K562 (cell line): ENCODE measurements around the gene FAM110D. TPM values are rescaled to one million over a fixed set of nuclear protein-coding genes. Genes with fewer than 3 reads are reported as not detected.

ENCODE experiments used
- ETV5 ChIP-seq: sonication (generic); formaldehyde crosslinking; IDR thresholded peaks from 2 replicates; pipeline ENCODE4 v1.4.0; 2020; ENCODE audit warnings: low read depth, mild to moderate bottlenecking, missing genetic modification reagents
- FOXP1 ChIP-seq: sonication (generic); formaldehyde crosslinking; IDR thresholded peaks from 2 replicates; pipeline ENCODE4 v1.8.0; 2022; ENCODE audit warnings: mild to moderate bottlenecking, missing genetic modification reagents
- HNRNPL ChIP-seq: fragments of 200-400 bp; formaldehyde crosslinking; IDR thresholded peaks from 2 replicates; pipeline ENCODE4 v1.6.1; 2017; ENCODE audit warnings: low read depth, mild to moderate bottlenecking, low read length
- KDM4B ChIP-seq, 2 experiments: fragments of 450-650 bp in 1 of 2; sonication (generic) in 1 of 2; IDR thresholded peaks; 2 replicates each; pipeline ENCODE4 v1.6.1; 2016 to 2017; ENCODE audit warnings: borderline replicate concordance in 2 of 2, antibody characterized with exemption in 1 of 2, low read depth in 1 of 2, mild to moderate bottlenecking in 1 of 2
- NRF1 ChIP-seq, 2 experiments: fragments of 450-650 bp; IDR thresholded peaks in 1 of 2; conservative IDR thresholded peaks in 1 of 2; 2 replicates each; pipeline ENCODE4 v1.6.1; 2014; ENCODE audit warnings: mild to moderate bottlenecking in 2 of 2
- PRPF4 ChIP-seq: fragments of 200-400 bp; formaldehyde crosslinking; IDR thresholded peaks from one replicate; pipeline ENCODE4 v1.6.1; 2017; ENCODE audit warnings: low read length, low read depth, mild to moderate bottlenecking; ENCODE audit not compliant: insufficient read depth, poor library complexity, severe bottlenecking
- U2AF1 ChIP-seq: fragments of 200-400 bp; formaldehyde crosslinking; optimal IDR thresholded peaks from 2 replicates; pipeline ENCODE3; 2017; ENCODE audit warnings: mild to moderate bottlenecking, low read depth, low read length, moderate library complexity
- ZBTB7A ChIP-seq: IDR thresholded peaks from 2 replicates; pipeline ENCODE4 v1.6.1; 2011; ENCODE audit warnings: low read depth, mild to moderate bottlenecking, low read length, moderate library complexity, borderline replicate concordance; ENCODE audit not compliant: control insufficient read depth
- ZNF263 ChIP-seq: sonication (generic); formaldehyde crosslinking; IDR thresholded peaks from 2 replicates; pipeline ENCODE4 v1.8.0; 2022; ENCODE audit warnings: mild to moderate bottlenecking, missing genetic modification reagents, borderline replicate concordance
- polyA plus RNA-seq, 8 experiments: library from polyadenylated mRNA; depleted of rRNA in 4 of 8; stranded (reverse) in 5 of 8; unstranded in 3 of 8; fragments of >200 nt; fragmentation: Nextera tagmentation in 2 of 8; fragmentation: Illumina TruSeq in 1 of 8; extraction: Ambion mirVana in 2 of 8; extraction: Trizol in 1 of 8; gene quantifications; 2 replicates each; pipeline versions ENCODE4 v1.2.1 to v1.2.3, GENCODE V29; 2011 to 2014; ENCODE audit warnings: inconsistent platforms in 1 of 8, missing spikeins in 1 of 8
- total RNA-seq, 7 experiments: library from RNA; depleted of rRNA in 6 of 7; stranded (reverse); fragments of >200 nt in 6 of 7; fragmentation: Illumina TruSeq in 2 of 7; extraction: Trizol in 2 of 7; gene quantifications; 2 replicates each; pipeline versions ENCODE4 v1.2.1 to v1.2.3, GENCODE V29; 2011 to 2021; ENCODE audit warnings: low replicate concordance in 1 of 7
- TF ChIP-seq, protein P1 (sequence below): fragments of 200-800 bp; sonication (Bioruptor generic); IDR thresholded peaks from 2 replicates; pipeline ENCODE4 v1.6.1; 2017; ENCODE audit warnings: missing genetic modification characterization, missing compliant biosample characterization
- TF ChIP-seq, protein P2 (sequence below): sonication (generic); formaldehyde crosslinking; IDR thresholded peaks from 2 replicates; pipeline ENCODE4 v1.8.0; 2022; ENCODE audit warnings: mild to moderate bottlenecking, missing genetic modification reagents
- TF ChIP-seq, protein P3 (sequence below): fragments of 450-650 bp; IDR thresholded peaks from 2 replicates; pipeline ENCODE4 v1.6.1; 2016; ENCODE audit warnings: borderline replicate concordance
- TF ChIP-seq, protein P4 (sequence below): fragments of 450-650 bp; IDR thresholded peaks from 2 replicates; pipeline ENCODE4 v1.6.1; 2014; ENCODE audit warnings: low read depth, mild to moderate bottlenecking, moderate library complexity, borderline replicate concordance
- TF ChIP-seq, protein P5 (sequence below): sonication (generic); formaldehyde crosslinking; IDR thresholded peaks from 2 replicates; pipeline ENCODE4 v1.8.1; 2023; ENCODE audit warnings: mild to moderate bottlenecking, missing genetic modification reagents
- TF ChIP-seq, protein P6 (sequence below): fragments of 250-450 bp; sonication (Bioruptor Pico); IDR thresholded peaks from 2 replicates; pipeline ENCODE4 v1.4.0; 2020

The FAM110D gene
- total and polyA plus RNA-seq, 9 of the 15 experiments (the other 6 are each of a cell fraction or from before 2014, with no cell fraction given): 0.04 to 1.1 (median 0.33) TPM

DNA sequence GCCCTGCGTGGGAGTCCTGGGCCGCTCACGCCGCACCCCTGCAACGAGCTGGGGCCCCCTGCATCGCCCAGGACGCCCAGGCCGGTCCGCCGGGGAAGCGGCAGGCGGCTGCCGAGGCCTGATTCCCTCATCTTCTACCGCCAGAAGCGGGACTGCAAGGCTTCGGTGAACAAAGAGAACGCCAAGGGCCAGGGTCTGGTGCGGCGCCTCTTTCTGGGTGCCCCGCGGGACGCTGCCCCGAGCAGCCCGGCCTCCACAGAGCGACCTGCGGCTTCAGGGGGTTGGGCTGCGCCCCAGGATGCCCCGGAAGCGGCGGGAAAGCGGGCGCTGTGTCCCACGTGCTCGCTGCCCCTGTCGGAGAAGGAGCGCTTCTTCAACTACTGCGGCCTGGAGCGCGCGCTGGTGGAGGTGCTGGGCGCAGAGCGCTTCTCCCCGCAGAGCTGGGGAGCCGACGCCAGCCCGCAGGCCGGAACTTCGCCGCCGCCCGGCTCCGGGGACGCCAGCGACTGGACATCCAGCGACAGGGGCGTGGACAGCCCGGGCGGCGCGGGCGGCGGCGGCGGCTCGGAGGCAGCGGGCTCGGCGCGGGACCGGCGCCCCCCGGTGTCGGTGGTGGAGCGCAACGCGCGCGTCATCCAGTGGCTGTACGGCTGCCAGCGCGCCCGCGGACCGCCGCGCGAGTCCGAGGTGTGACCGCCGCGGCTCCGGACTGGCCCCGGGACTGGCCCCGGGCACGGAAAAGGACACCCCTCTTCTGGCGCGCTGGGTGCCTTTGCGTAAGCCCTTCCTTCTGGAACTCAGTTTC, 2.7 kb downstream of the FAM110D start (continued):
- TF ChIP-seq, protein P1, sequence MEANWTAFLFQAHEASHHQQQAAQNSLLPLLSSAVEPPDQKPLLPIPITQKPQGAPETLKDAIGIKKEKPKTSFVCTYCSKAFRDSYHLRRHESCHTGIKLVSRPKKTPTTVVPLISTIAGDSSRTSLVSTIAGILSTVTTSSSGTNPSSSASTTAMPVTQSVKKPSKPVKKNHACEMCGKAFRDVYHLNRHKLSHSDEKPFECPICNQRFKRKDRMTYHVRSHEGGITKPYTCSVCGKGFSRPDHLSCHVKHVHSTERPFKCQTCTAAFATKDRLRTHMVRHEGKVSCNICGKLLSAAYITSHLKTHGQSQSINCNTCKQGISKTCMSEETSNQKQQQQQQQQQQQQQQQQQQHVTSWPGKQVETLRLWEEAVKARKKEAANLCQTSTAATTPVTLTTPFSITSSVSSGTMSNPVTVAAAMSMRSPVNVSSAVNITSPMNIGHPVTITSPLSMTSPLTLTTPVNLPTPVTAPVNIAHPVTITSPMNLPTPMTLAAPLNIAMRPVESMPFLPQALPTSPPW (CRISPR knock-in tag): peak; percentile 54
- TF ChIP-seq ZBTB7A (peak; percentile 71; the same call in 1 of the 2 replicates), KDM4B (IDR thresholded peaks at IDR 0.05; ENCODE audit: borderline replicate concordance in 2 of 2, low read depth in 1 of 2) (peak in 1 of 2 experiments; percentile 67; a peak in 1 of 4 replicates), ZNF263 (CRISPR knock-in tag) (peak; percentile 82), ETV5 (peak; percentile 90), NRF1 (conservative IDR thresholded peaks at IDR 0.05 in 1 of 2, IDR thresholded peaks at IDR 0.05 in 1 of 2) (peak in 1 of 2 experiments; percentile 50; a peak in 3 of 4 replicates), U2AF1 (peak; percentile 94), PRPF4 (peak; percentile 44), HNRNPL (peak; percentile 94), FOXP1 (CRISPR knock-in tag) (peak; percentile 91)
- TF ChIP-seq, protein P2, sequence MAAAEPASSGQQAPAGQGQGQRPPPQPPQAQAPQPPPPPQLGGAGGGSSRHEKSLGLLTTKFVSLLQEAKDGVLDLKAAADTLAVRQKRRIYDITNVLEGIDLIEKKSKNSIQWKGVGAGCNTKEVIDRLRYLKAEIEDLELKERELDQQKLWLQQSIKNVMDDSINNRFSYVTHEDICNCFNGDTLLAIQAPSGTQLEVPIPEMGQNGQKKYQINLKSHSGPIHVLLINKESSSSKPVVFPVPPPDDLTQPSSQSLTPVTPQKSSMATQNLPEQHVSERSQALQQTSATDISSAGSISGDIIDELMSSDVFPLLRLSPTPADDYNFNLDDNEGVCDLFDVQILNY: peak; percentile 91; the same call in 1 of the 2 replicates
- TF ChIP-seq, protein P3, sequence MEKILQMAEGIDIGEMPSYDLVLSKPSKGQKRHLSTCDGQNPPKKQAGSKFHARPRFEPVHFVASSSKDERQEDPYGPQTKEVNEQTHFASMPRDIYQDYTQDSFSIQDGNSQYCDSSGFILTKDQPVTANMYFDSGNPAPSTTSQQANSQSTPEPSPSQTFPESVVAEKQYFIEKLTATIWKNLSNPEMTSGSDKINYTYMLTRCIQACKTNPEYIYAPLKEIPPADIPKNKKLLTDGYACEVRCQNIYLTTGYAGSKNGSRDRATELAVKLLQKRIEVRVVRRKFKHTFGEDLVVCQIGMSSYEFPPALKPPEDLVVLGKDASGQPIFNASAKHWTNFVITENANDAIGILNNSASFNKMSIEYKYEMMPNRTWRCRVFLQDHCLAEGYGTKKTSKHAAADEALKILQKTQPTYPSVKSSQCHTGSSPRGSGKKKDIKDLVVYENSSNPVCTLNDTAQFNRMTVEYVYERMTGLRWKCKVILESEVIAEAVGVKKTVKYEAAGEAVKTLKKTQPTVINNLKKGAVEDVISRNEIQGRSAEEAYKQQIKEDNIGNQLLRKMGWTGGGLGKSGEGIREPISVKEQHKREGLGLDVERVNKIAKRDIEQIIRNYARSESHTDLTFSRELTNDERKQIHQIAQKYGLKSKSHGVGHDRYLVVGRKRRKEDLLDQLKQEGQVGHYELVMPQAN: peak; percentile 46; the same call in 1 of the 2 replicates
- TF ChIP-seq, protein P4, sequence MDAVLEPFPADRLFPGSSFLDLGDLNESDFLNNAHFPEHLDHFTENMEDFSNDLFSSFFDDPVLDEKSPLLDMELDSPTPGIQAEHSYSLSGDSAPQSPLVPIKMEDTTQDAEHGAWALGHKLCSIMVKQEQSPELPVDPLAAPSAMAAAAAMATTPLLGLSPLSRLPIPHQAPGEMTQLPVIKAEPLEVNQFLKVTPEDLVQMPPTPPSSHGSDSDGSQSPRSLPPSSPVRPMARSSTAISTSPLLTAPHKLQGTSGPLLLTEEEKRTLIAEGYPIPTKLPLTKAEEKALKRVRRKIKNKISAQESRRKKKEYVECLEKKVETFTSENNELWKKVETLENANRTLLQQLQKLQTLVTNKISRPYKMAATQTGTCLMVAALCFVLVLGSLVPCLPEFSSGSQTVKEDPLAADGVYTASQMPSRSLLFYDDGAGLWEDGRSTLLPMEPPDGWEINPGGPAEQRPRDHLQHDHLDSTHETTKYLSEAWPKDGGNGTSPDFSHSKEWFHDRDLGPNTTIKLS: peak; percentile 73; the same call in 1 of the 2 replicates
- TF ChIP-seq, protein P5, sequence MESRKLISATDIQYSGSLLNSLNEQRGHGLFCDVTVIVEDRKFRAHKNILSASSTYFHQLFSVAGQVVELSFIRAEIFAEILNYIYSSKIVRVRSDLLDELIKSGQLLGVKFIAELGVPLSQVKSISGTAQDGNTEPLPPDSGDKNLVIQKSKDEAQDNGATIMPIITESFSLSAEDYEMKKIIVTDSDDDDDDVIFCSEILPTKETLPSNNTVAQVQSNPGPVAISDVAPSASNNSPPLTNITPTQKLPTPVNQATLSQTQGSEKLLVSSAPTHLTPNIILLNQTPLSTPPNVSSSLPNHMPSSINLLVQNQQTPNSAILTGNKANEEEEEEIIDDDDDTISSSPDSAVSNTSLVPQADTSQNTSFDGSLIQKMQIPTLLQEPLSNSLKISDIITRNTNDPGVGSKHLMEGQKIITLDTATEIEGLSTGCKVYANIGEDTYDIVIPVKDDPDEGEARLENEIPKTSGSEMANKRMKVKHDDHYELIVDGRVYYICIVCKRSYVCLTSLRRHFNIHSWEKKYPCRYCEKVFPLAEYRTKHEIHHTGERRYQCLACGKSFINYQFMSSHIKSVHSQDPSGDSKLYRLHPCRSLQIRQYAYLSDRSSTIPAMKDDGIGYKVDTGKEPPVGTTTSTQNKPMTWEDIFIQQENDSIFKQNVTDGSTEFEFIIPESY: peak; percentile 58
- TF ChIP-seq, protein P6, sequence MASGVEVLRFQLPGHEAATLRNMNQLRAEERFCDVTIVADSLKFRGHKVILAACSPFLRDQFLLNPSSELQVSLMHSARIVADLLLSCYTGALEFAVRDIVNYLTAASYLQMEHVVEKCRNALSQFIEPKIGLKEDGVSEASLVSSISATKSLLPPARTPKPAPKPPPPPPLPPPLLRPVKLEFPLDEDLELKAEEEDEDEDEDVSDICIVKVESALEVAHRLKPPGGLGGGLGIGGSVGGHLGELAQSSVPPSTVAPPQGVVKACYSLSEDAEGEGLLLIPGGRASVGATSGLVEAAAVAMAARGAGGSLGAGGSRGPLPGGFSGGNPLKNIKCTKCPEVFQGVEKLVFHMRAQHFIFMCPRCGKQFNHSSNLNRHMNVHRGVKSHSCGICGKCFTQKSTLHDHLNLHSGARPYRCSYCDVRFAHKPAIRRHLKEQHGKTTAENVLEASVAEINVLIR: 0 out of 2 replicates have a peak, but pooled peaks have one; percentile 24
